NCI-H2029 (cell line): ENCODE results near the gene DCC.

Experiments
- DNase-seq: peaks from one replicate; lab custom pipeline; 2025; lab: John Stamatoyannopoulos, UW

The DCC gene

GRCh38 chr18:52822160-52822559, 482.2 kb downstream of the DCC start:
- no peak for DNase-seq

DNA sequence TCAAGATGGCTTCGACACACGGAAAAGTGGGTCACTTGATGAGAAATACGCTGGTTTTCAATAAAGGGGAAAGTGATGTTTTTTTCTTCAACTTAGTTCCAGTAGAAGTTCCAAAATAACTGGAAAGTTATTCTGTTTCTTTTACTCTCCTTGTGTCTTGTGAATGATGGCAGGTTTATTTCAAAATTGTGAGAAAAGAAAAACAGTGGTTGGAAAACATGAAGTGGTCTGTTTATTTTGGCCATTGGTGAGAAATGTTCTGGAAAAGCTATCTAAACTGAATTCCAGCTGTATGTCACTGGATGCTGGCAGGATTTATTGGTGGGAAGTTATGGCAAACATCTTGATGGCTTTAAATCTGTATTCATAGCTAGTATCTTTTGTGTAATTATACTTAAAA, 484.1 kb downstream of the DCC start:
- no peak for DNase-seq

GRCh38 chr18:52826994-52827393, 487.0 kb downstream of the DCC start:
- DNase-seq = no peak

DNA sequence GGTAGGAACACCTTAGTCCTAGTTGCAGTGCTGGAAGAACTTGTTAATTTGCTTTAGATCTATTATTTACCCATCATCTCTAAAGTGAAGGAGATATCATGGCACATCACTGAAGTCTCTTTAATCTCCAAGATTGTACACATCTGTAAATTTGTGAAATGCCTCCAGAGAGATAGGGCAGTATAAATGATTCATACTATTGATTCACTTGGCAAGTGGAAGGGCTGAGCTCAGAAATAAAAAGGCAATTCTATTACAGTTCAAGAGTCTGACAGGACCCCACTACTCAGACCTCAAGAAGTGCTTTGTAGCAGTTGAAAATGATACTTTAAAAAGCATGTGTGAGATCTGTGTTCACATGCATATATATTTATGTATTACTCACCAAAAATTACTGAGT, 489.3 kb downstream of the DCC start:
- no peak for DNase-seq

DNA sequence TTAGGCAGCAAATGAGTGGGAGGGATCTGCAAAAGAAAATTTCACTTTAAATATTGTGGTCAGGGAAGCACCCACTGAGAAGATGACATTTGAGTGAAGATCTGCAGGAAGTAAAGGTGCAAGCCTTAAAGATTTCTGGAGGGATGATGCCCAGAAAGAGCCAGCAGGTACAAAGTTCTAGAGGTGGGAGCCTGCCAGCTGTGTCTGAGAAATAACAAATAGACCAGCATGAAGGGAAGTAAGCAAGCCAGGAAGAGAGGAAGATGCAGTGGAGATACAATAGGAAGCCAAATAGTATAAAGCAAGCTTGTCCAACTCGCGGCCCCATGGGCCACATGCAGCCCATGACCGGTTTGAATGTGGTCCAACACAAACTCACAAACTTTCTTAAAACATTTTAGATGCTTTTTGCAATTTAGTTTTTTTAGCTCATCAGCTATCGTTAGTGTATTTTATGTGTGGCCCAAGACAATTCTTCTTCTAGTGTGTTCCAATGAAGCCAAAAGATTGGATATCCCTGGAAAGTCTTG, 489.9 kb downstream of the DCC start:
- no peak for DNase-seq

- DNase-seq = no peak
Measured at GRCh38 chr18:52844323-52844722, 504.3 kb downstream of the DCC start.

GRCh38 chr18:52845036-52845435, 505.0 kb downstream of the DCC start:
- no peak for DNase-seq

GRCh38 chr18:52850031-52850560, 510.1 kb downstream of the DCC start:
- DNase-seq = no peak

DNA sequence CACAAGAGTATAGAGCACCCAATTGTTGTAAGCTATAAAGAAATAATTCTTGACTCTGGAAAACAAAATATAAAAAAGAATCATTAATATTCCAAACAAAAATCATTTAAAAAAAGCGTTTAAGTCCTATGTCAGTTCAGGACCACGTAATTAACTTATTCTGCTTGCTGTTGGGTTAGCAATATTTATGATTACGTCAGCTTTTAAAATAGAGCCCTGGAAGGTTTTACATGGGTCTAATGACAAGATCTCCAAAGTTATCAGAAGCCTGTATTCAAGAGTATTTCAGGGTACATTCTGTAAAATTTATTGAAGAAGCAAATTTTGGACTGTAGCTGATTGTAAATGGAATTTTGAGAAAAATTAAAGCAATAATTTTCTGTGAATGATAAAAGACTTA, 521.6 kb downstream of the DCC start:
- DNase-seq = no peak

DNA sequence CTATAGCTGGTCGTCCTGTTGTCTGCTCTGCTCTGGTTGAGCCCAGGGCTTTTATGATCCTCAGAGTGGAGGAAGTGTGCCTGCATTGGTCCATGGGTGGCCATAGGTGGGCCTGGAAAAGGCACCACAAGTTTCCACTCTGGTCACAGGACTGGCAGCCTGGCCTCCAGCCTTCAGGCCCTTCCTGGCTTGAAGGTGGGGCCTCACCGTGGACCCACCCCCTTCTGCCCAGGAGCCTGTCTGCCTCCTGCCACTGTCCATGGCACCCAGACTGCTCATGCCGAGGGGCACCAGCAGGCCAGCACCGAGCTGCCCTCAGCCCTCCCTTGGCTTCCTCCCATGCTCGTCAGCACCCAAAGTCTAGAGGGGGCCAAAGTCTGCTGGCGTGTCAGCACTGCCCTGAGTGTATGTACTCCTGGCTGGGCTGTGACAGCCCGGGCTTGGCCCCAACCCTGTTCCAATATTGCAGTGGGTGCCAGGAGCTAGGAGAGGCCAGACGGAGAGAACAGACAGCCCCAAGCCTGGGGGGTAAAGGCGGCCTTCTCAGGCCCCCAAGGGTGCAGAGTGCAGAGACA, 529.4 kb downstream of the DCC start:
- DNase-seq = no peak

DNA sequence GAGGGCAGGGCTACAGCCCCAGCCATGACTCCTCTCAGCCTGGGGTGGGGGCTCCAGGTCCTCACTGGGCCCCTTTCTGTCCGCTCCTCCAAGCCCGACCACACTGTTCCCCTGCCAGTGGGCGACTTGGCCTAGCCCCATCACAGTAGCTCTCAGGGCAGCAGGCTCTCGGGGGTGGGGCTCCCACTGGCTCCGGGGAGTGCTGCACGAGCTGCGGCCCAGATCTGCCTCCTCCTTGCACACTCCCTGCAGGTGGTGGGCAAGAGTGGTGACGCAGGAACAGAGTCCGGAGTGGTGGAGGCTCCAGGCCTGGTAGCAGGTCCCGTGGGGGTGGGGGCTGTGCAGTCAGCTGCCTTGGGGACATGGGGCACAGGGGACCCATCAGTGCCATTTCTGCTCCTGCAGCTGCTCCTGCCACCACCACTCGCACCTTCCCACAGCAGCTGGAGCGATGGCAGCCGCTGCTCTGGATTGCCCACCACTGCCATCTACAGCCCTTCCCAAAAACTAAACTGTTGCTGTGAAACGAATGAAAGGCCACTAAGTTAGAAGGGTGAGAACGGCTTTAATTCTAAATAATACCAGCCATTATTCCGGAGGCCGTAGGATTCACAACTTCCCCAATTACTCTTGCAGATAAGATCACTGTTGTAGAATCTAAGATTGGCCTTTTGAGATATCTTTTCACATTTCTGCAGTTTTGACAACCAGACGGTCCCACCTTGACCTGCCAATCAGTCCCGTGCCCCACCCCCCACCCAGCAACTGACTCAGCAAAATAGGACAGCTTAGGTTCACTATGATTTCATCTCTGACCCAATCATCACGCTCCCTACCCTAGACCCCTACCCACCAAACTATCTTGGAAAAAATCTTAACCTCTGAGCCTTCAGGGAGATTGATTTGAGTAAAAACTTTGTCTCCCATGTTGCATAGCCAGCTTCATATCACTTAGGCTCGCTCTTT, 530.2 kb downstream of the DCC start:
- no peak for DNase-seq

DNA sequence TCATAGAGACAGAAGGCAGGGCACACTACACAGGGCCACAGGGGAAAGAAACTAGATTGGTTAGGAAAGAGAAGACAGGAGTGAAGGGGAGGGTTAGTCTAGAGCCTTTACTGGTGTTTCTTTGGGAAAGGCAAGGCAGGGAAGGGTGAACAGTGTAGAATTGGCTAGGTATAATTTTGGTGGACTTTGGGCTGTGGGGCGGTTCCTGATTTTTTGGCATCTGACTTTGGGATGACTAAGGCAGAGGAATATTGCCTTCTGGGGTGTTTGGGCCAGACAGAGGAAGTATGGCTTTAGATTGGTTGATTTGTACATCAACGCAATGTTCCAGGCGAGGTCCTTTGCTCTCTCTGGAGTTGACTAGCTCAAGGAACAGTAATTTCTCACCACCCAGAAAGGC, 534.8 kb downstream of the DCC start:
- DNase-seq = no peak

- DNase-seq = no peak
Measured at GRCh38 chr18:52875725-52876124, 535.7 kb downstream of the DCC start.

DNA sequence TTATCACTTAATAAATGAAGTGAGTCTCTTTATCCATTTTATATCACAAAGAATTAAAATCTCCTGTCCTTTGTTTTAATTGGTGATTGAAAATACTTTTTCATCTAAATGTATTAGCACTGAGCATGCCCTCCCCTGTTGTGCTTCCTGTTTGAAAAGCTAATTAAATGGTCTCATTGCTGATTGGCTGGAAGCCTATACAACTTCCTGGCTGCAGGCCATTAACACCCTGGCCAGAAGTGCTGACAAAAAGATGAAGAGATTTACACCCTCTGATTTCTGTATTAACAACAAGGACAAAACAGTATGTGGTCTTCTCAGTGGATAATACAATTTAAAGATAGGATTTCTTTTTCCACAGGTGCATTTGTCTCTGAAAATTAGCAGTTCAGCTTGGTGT, 548.0 kb downstream of the DCC start:
- DNase-seq = no peak

GRCh38 chr18:52894801-52895200, 554.8 kb downstream of the DCC start:
- DNase-seq = no peak

- DNase-seq = no peak
Measured at GRCh38 chr18:52897611-52898484, 557.9 kb downstream of the DCC start.

- no peak for DNase-seq
Measured at GRCh38 chr18:52898485-52899058, 558.6 kb downstream of the DCC start.

GRCh38 chr18:52902188-52902587, 562.2 kb downstream of the DCC start:
- no peak for DNase-seq

DNA sequence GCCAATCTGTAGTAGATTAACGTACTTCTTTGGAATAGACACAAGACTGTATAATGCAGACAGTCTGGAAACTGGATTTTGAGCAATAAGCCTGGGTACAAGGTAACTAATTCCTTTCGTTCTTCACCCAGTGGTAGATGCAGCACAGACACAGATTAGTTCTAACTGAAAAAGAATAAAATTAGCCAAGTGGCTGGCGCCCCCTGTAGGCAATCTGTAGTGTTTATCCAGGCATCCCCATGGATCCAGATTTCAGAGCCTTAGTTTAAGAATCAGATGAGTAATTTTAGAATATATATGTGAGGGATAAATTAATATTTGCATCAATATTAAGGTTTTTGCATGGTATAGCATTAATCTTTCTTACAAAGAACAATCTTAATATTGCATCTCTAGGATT, 563.9 kb downstream of the DCC start:
- DNase-seq = no peak

DNA sequence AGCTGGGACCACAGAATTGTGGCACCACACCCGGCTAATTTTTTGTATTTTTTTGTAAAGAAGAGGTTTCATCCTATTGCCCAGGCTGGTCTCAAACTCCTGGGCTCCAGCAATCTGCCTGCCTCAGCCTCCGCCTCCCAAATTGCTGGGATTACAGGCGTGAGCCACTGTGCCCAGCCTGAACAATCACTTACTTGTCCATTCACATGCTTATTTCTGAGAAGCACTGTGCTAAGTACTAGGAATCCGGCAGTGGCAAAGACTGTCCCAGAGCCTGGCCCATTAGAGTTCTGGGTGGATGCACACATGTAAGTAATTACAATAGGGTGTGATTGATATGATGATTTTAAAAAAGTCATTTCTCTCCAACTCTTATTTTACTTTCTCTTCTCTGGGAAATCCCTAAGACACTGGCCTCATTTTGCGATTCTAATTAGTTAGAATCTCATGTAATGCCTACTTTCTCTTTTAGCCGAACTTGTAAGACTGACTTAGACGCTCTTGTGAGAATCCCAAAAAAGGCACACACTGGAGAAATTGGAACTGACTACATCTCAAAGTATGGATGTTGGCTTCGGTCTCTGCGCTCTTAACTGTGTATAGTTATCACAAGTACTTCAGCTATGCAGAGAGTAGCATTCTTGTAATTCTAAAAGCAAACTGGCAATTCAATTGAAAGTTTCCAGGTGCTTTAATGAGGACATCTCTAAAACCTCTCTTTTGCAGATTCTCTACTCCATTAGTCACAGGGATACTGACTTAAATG, 567.7 kb downstream of the DCC start:
- no peak for DNase-seq

- DNase-seq = no peak
Measured at GRCh38 chr18:52914148-52914547, 574.2 kb downstream of the DCC start.
